ENCODE results near the gene ZMYND8.

The ZMYND8 gene

GRCh38 chr20:47174456-47175243, 181.8 kb downstream of the ZMYND8 start:
- DNase-seq (ENCODE audit: low read depth in 2 of 2) = no peak

- no peak for DNase-seq (ENCODE audit: low read depth in 2 of 2)
These were observed 182.8 kb downstream of the ZMYND8 start for GRCh38 chr20:47173596-47174216.

DNA sequence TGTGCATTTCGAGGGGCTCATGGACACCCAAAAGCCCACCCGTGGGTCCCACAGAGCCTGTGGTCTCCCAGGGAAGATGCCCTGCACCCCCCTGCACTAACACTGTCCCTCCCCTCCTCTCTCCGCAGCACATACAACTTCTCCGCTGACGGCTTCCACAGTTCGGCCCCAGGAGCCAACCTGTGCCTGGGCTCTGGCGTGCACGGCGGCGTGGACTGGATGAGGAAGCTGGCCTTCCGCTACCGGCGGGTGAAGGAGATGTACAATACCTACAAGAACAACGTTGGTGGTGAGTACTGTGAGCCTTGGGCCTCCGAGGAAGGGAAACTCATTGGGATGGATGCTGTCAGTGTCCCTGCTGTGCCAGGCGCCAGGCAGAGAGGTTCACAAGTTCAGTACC, 183.9 kb downstream of the ZMYND8 start:
- no peak for DNase-seq (ENCODE audit: low read depth in 2 of 2)

- DNase-seq (ENCODE audit: low read depth in 2 of 2) = no peak
These were observed 188.7 kb downstream of the ZMYND8 start for GRCh38 chr20:47167846-47168245.

GRCh38 chr20:47165376-47165865, 191.1 kb downstream of the ZMYND8 start:
- no peak for DNase-seq (ENCODE audit: low read depth in 2 of 2)

- no peak for DNase-seq (ENCODE audit: low read depth in 2 of 2)
These were observed 192.4 kb downstream of the ZMYND8 start for GRCh38 chr20:47164140-47164539.

- no peak for DNase-seq (ENCODE audit: low read depth in 2 of 2)
These were observed 195.1 kb downstream of the ZMYND8 start for GRCh38 chr20:47161411-47161810.

DNA sequence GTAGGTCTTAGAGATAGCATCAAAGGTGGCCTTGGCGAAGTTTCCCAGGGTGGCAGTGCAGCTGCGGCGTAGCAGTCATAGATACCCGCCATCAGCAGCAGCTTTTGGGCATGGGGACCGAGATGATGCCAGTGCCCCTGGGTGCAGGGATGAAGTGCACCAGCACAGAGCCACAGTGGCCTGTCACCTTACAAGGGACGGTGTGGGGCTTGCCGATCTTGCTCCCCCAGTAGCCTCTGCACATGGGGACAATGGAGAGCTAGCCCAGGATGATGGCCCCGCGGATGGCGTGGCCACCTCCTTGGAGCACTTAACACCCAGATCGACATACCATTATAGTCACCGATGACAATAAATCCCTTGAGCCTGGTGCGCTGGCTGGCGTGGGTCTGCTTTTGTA, 195.5 kb downstream of the ZMYND8 start:
- DNase-seq (ENCODE audit: low read depth in 2 of 2) = no peak

- no peak for DNase-seq (ENCODE audit: low read depth in 2 of 2)
These were observed 196.3 kb downstream of the ZMYND8 start for GRCh38 chr20:47160240-47160639.

All from fibroblast of skin of left quadriceps (primary cell).